Mucosa of rectum (tissue), 2 donors: Measurements from ENCODE around the gene RNF126.
"Not testable (repeated sequence)": the region's sequence is repeated elsewhere in the genome, so short reads cannot be mapped to it uniquely, and the experiment has no call there.

Experiments
- H3K27ac ChIP-seq, 2 donors: one replicate each; pipeline ENCODE4 v1.7.0; 2013; ENCODE audit warnings: inconsistent platforms in 2 of 2, low read depth in 2 of 2, low read length in 2 of 2
- H3K27me3 ChIP-seq, 2 donors: one replicate each; pipeline ENCODE4 v1.7.0; 2013; ENCODE audit warnings: low read length in 2 of 2; ENCODE audit not compliant: control insufficient read depth in 2 of 2, insufficient read depth in 2 of 2
- H3K36me3 ChIP-seq, 2 donors: one replicate each; pipeline ENCODE4 v1.7.0; 2013; ENCODE audit warnings: low read length in 2 of 2; ENCODE audit not compliant: control insufficient read depth in 2 of 2, insufficient read depth in 2 of 2
- H3K4me1 ChIP-seq, 2 donors: one replicate each; pipeline ENCODE4 v1.7.0; 2013; ENCODE audit warnings: low read length in 2 of 2, mild to moderate bottlenecking in 1 of 2; ENCODE audit not compliant: control insufficient read depth in 2 of 2, insufficient read depth in 2 of 2
- H3K4me3 ChIP-seq, 2 donors: one replicate each; pipeline ENCODE4 v1.7.0; 2013; ENCODE audit warnings: low read length in 2 of 2
- H3K9ac ChIP-seq, 2 donors: one replicate each; pipeline ENCODE4 v1.7.0; 2013; ENCODE audit warnings: low read length in 2 of 2, low read depth in 1 of 2, mild to moderate bottlenecking in 1 of 2
- H3K9me3 ChIP-seq, 2 donors: one replicate each; pipeline ENCODE4 v1.7.0; 2013; ENCODE audit warnings: low read length in 2 of 2; ENCODE audit not compliant: control insufficient read depth in 2 of 2
- donor health status: healthy.
- donor health status: Normal muscosa, but diverticular disease.

Gene RNF126

DNA sequence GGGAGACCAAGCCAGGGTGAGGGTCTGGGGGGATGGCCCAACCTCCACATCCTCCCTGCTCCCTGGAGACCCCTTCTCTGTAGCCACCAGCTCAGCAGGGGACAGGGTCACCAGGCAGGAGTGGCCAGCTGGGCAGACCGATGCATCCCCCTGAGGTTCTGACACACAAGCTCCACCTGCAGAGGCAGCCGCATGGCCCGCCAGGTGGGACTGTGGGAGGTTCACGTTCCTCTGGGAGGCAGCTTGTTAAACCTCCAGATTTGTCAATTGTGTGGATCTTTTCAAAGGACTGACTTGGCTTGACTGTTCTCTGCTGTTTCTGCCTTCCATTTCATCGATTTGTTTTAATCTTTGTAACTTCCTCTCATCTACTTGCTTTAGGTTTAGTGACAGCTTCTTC is 37.8 kb downstream of the RNF126 start:
- no peak overlapping the region for H3K4me3 ChIP-seq
- H3K4me1 ChIP-seq: no peaks in the 10 kb centered on the region
- H3K9ac ChIP-seq: no peak overlapping the region
- H3K9me3 ChIP-seq: no peaks in the 10 kb centered on the region
- peaks cover 14 to 15% of the 10 kb centered on the region in 2 donors for H3K36me3 ChIP-seq
- no peaks in the 10 kb centered on the region for H3K27me3 ChIP-seq
- H3K27ac ChIP-seq: no peak overlapping the region

DNA sequence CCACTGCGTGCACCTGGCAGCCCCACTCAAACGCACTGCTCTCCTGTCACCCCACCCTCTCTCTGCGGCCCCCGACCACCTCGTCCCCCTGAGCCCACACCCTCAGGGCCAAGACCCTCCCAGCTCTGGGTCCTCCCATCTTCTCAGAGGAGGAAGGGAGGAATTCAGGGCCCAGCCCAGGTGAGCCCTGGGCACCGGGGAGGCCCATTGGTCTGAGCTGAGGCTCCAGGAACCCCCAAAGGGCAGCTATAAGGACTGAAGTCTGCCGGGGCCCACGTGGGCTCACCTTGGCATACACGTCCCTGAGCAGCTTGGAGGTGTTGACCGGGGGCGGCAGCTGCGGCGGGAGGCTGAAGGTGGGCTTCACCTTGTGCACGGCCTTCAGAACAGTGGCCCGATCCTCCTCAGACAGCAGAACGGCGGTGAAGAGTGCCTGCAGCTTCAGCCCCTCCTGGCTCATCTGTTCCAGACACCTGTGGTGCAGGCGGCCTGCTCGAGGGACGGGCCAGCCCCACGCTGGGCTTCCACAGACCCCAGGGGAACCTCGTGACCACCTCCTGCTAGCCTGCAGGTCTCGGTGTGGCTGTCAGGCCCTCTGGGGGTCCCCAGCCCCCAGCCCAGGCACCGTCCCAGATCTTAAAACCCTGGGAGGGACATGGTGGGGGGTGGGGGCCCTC is 38.4 kb downstream of the RNF126 start:
- H3K4me3 ChIP-seq: no peak overlapping the region

DNA sequence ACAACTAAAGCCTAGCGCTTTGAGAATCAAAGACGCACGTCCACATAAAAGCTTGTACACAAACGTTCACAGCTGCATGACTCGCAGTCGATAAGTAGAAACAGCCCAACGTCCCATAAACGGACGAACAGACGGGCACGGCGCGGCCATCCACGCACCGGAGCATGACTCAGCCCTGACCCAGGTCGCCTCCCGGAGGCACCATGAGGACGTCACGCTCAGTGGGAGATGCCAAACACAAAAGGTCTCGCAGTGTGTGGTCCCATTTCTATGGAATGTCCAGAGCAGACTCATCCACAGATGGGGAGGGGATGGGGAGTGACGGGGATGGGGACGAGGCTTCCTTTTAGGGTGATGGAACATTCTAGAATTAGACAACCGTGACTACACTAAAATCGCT is 39.0 kb downstream of the RNF126 start:
- Histone ChIP-seq H3K4me1 (no peaks in the 10 kb centered on the region), H3K4me3 (no peak overlapping the region), H3K36me3 (peaks cover 19 to 24% of the 10 kb centered on the region in 2 donors), H3K27me3 (no peaks in the 10 kb centered on the region), H3K27ac (no peak overlapping the region), H3K9ac (no peak overlapping the region), H3K9me3 (no peaks in the 10 kb centered on the region)

More for the DNA sequence above, 38.4 kb downstream of the RNF126 start:
- Histone ChIP-seq H3K9me3 (no peaks in the 10 kb centered on the region), H3K4me1 (no peaks in the 10 kb centered on the region), H3K27ac (no peak overlapping the region), H3K27me3 (no peaks in the 10 kb centered on the region), H3K36me3 (peaks cover 14 to 19% of the 10 kb centered on the region in 2 donors), H3K9ac (no peak overlapping the region)

DNA sequence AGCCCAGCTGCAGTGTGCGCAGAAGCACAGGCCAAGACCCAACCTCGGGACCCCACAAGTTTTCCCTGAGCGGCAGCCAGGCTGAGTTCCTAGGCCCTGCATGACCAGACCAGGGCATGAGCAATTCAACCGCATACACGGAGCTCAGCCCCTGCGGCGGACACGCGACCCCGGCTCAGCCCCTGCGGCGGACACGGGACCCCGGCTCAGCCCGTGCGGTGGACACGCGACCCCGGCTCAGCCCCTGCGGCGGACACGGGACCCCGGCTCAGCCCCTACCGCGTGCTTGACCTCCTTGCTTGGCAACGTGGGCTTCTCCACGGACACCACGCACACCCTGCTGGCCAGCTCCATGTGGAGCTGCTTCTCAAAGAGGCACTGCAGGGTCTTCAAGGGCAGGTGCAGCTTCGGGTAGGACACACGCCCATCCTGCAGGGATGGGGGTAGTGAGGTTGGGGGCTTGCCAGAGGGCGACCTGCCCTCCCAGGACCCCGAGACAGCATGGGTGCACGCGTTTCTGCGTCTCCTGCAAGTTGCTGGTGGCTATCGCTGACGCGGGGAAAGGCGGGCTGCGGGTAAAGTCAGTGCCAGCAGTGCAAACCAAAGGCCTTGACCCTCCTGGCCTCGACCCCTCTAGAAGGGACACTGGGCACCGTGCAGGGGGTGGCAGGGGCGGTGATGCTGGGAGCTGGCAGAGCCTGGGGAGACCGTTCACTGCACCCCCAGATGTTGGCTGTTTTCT is 39.7 kb downstream of the RNF126 start:
- H3K4me1 ChIP-seq: no peaks in the 10 kb centered on the region
- no peak overlapping the region for H3K4me3 ChIP-seq
- H3K9me3 ChIP-seq: no peaks in the 10 kb centered on the region
- H3K9ac ChIP-seq: no peak overlapping the region
- H3K27ac ChIP-seq: no peak overlapping the region
- no peaks in the 10 kb centered on the region for H3K27me3 ChIP-seq
- peaks cover 20 to 28% of the 10 kb centered on the region in 2 donors for H3K36me3 ChIP-seq

DNA sequence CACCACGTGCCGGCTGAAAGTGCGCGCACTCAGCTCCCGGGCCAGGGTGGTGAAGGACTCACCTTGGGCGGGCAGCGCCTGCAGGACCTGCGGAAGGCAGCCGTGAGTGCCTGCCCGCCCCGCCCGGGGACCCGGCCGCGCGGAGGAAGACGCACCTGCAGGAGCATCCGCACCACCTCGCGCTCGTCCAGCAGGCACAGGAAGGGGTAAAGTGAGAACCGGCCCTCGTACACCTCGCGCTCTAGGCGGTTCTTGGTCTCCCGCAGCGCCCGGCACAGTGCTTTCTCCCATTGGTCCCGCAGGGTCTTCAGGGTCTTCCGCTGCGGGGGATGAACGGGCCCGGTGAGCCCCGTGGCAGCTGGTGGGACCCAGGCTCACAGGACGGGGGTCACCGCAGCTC is 40.3 kb downstream of the RNF126 start:
- Histone ChIP-seq H3K4me3 (no peak overlapping the region), H3K27ac (no peak overlapping the region), H3K9ac (no peak overlapping the region), H3K36me3 (peaks cover 24 to 28% of the 10 kb centered on the region in 2 donors), H3K4me1 (no peaks in the 10 kb centered on the region), H3K27me3 (no peaks in the 10 kb centered on the region), H3K9me3 (no peaks in the 10 kb centered on the region)

DNA sequence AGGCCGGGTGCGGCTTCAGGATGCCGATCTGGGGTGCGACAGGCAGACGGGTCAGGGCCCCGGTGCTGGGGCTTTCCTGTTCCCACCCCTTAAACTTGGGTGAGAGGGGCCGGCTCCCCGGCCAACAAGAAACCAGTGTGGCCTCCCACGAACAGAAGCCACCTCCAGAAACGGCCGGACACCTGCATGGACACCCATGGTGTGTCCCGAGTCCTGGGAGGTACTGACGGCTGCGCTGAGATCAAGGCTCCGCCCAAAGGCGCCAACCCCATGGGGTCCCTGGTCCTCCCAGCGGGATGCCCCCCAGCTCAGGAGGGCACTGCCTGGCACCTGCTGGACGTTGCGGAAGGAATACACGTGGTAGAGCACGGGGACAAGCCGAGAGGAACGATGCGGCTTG is 41.2 kb downstream of the RNF126 start:
- no peak overlapping the region for H3K27ac ChIP-seq
- no peaks in the 10 kb centered on the region for H3K9me3 ChIP-seq
- H3K9ac ChIP-seq: no peak overlapping the region
- no peak overlapping the region for H3K4me3 ChIP-seq
- no peaks in the 10 kb centered on the region for H3K4me1 ChIP-seq
- peaks cover 24 to 28% of the 10 kb centered on the region in 2 donors for H3K36me3 ChIP-seq
- H3K27me3 ChIP-seq: no peaks in the 10 kb centered on the region

DNA sequence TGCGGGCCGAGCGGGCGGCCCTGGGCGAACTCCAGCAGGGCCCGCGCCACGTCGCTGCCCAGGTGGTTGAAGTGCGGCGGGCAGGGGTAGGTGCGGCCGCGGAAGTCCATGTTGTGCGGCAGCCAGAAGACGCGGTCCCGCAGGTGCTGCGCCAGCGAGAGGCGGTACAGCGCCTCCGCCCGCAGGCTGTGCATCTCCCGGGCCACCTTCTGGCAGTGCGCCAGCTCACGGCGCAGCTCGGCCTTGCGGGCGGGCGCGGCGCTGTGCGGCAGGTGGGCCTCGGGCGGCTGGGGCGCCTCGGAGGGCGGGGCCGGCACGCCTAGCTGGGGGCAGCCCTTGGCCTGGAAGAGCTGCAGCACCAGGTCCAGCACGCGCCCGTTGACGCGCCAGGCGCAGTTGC is 41.8 kb downstream of the RNF126 start:
- H3K27ac ChIP-seq, H3K4me1 ChIP-seq, H3K9ac ChIP-seq, H3K27me3 ChIP-seq, H3K4me3 ChIP-seq, H3K9me3 ChIP-seq: not testable (repeated sequence)
- peaks cover 24 to 28% of the 10 kb centered on the region in 2 donors for H3K36me3 ChIP-seq

DNA sequence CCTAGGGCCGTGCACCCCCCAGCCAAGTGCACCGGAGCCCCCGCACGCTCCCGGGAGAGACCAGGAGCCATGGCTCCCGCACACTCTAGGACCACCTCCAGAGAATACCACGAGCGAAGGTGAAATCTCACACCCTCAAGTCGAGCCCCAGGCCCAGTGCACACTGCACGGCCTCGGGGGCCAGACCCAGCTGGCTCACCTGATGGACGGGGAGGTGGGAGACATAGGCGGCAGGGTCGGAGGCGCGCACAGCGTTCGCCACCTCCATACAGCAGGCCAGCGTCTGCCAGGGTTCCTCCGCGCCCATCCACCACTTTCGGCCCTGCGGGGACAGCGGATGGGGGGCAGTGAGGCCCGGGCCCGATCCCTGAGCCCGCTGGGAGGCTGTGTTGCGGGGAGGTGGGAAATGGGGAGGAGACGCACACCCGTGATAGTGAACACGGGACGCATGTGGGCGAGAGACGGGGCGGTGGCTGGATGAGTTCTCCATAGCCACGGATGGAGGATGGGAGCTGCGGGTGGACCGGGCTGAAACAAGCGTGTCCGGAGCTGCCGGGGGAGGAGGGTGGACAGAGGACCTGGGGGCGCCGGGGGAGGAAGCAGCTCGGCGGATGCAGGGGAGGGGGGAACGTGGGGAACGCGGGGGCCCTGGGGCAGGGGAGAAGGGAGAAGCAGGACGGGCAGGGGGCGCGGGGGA is 42.7 kb downstream of the RNF126 start:
- H3K4me1 ChIP-seq: no peaks in the 10 kb centered on the region
- no peaks in the 10 kb centered on the region for H3K27me3 ChIP-seq
- no peak overlapping the region for H3K9ac ChIP-seq
- H3K4me3 ChIP-seq: no peak overlapping the region
- no peak overlapping the region for H3K27ac ChIP-seq
- no peaks in the 10 kb centered on the region for H3K9me3 ChIP-seq
- peaks cover 22 to 26% of the 10 kb centered on the region in 2 donors for H3K36me3 ChIP-seq

DNA sequence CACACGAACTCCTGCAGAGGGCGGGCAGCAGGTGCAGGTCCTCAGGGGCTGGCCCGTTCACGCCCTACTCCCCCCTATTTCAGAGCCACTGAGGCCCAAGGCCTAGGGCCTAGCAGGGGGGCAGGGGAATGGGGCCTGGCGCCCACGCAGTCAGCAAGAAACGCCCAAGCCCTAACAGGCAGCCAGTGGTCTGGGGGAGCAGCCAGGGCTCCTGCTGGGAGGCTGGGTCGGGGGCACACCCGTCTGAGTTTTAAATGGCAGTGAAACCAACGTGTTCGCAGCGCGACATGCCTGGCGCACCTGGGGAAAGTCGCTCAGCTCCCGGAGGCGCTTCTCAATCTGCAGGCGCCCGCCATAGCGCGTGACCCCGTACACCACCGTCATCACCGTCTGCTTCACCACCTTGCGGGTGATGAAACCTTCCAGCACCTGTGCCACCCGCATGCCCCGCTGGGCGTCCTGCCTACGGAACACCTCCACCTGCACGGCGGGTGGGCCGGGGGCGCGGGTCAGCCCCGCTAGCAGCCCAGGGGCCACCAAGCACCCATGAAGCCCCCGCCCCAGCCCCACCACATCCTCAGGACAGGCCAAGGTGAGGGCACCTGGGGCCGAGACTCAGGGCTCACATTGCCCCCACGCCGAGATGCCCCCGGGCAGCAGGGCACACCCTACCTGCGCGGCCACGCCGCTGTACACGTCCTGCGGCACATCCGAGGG is 43.6 kb downstream of the RNF126 start:
- Histone ChIP-seq H3K9me3 (no peaks in the 10 kb centered on the region), H3K4me1 (no peaks in the 10 kb centered on the region), H3K4me3 (no peak overlapping the region), H3K27ac (no peak overlapping the region), H3K36me3 (peaks cover 18% of the 10 kb centered on the region in 2 donors), H3K9ac (no peak overlapping the region), H3K27me3 (no peaks in the 10 kb centered on the region)
